Measurements from ENCODE around the gene ZNF443. TPM values are rescaled to one million over a fixed set of nuclear protein-coding genes. Genes with fewer than 3 reads are reported as not detected.
A peak's percentile ranks its signal among the peaks of the same experiment; 100 is the strongest.
"Not testable (repeated sequence)": the region's sequence is repeated elsewhere in the genome, so short reads cannot be mapped to it uniquely, and the experiment has no call there.

The ZNF443 gene
- total RNA-seq, 1 donor from 2014 or later: 7.3 TPM

DNA sequence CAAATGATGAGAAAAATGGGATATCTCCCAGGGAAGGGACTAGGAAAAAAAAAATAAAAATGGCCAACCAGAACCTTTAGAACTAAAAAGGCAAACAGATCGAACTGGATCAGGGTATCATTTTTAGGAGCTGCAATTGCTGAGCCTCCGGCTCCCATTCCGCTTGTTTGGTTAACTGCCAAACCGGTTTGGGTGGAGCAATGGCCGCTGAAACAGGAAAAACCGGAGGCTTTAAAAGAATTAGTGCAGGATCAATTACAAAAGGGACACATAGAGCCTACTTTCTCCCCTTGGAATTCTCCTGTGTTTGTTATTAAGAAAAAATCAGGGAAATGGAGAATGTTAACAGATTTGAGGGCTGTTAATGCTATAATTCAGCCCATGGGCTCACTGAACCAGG is 12.7 kb upstream of the ZNF443 start:
- Mint-ChIP-seq H3K4me1 (no peaks in the 10 kb centered on the region), H3K9me3 (peaks cover 66% of the 10 kb centered on the region), H3K36me3 (peaks cover 59% of the 10 kb centered on the region), H3K27me3 (ENCODE audit: low read depth) (no peaks in the 10 kb centered on the region), H3K27ac (no peak overlapping the region), H3K4me3 (no peak overlapping the region)
- TF ChIP-seq, protein P1, sequence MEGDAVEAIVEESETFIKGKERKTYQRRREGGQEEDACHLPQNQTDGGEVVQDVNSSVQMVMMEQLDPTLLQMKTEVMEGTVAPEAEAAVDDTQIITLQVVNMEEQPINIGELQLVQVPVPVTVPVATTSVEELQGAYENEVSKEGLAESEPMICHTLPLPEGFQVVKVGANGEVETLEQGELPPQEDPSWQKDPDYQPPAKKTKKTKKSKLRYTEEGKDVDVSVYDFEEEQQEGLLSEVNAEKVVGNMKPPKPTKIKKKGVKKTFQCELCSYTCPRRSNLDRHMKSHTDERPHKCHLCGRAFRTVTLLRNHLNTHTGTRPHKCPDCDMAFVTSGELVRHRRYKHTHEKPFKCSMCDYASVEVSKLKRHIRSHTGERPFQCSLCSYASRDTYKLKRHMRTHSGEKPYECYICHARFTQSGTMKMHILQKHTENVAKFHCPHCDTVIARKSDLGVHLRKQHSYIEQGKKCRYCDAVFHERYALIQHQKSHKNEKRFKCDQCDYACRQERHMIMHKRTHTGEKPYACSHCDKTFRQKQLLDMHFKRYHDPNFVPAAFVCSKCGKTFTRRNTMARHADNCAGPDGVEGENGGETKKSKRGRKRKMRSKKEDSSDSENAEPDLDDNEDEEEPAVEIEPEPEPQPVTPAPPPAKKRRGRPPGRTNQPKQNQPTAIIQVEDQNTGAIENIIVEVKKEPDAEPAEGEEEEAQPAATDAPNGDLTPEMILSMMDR (IDR thresholded peaks at IDR 0.05; ENCODE audit: unreplicated experiment): no peak
- no peak for DNase-seq (ENCODE audit: low spot score in 2 of 2, unreplicated experiment in 2 of 2)

DNA sequence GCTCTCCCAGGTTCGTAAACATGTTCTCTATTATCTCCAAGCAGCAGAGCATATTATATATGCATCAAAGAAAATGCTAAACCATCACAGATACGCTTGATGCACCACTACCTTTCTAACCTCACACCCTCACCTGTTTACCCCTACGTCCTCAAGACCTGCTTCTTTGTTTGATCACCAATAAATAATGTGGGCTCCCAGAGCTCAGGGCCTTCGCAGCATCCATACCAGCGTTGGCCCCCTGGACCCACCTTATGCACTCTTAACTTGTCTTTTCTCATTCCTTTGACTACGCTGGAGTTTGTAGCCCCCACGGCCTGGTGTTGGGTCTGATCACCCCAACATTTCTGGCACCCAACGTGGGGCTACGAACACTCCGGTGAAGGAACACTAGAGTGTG is 10.0 kb upstream of the ZNF443 start:
- TF ChIP-seq, protein P1 (IDR thresholded peaks at IDR 0.05; ENCODE audit: unreplicated experiment): no peak

DNA sequence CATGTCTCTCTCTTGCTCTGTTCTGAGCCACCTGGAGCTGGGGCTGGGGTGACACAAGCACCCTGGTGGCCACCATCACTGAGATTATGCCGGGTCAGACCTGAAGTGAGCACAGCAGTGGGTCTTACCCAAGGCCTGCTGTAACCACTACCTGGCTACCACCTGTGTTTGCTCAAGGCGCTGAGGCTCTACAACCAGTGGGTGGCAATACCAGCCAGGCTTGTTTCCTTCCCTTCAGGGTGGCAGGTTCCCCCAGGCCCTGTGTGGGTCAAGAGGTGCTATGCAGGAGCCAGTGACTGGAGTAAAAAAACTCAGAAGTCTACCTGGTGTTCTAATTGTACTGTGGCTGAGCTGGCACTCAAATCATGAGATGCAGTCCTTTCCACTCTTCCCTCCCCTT is 8.0 kb upstream of the ZNF443 start:
- Mint-ChIP-seq H3K9me3 (peaks cover 62% of the 10 kb centered on the region), H3K36me3 (peaks cover 40% of the 10 kb centered on the region), H3K27ac (no peak overlapping the region), H3K4me1 (no peaks in the 10 kb centered on the region), H3K27me3 (ENCODE audit: low read depth) (no peaks in the 10 kb centered on the region), H3K4me3 (no peak overlapping the region)
- DNase-seq (ENCODE audit: low spot score in 2 of 2, unreplicated experiment in 2 of 2): no peak
- TF ChIP-seq, protein P1 (IDR thresholded peaks at IDR 0.05; ENCODE audit: unreplicated experiment): no peak

More for the DNA sequence above, 10.0 kb upstream of the ZNF443 start:
- Mint-ChIP-seq H3K4me3 (no peak overlapping the region), H3K4me1 (no peaks in the 10 kb centered on the region), H3K9me3 (peaks cover 64% of the 10 kb centered on the region), H3K36me3 (peaks cover 41% of the 10 kb centered on the region), H3K27me3 (ENCODE audit: low read depth) (no peaks in the 10 kb centered on the region), H3K27ac (no peak overlapping the region)
- no peak for DNase-seq (ENCODE audit: low spot score in 2 of 2, unreplicated experiment in 2 of 2)

DNA sequence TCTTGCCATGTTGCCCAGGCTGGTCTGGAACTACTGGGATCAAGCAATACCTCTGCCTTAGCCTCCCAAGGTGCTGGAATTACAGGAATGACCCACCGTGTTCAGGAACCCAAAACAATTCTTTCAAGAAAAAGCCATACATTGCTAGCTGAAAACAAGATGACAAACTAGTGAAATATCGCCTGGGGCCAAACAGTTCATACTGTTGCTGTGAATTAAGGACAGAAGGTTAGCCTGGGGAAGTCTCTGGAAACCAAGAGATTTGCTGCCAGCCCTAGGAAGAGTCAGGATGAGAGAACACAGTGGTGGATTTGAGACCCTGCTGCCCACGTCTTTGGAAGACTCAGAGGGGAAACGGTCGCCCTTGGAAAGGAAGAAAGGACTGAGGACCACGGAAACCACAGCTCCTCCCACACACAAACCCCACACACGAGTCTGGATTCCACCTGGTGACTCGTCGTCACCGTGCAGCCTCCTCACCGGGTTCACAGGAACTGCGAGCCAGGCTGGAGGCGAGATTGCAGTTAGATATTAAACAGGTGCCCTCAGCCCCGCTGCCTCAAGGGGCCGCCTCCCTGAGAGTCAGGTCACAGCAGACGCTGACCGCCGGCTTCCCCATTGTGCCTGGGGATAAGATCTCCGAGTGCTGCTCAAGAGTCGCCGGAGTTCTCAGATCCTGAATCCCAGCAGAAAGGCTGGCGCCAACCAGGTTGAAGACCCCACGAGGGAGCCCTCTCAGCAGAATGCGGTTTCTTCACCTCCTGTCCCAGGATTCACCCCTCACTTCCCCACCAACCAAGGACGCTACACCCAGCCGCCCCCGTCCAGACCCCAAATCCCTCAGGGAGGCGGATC is 908 bp downstream of the ZNF443 start:
- Mint-ChIP-seq H3K9me3 (peaks cover 26% of the 10 kb centered on the region), H3K4me3 (peak overlapping the region; percentile 99), H3K36me3 (peaks cover 19% of the 10 kb centered on the region), H3K27ac (peak overlapping the region; percentile 96)
- H3K4me1 Mint-ChIP-seq; H3K27me3 Mint-ChIP-seq (ENCODE audit: low read depth): not testable (repeated sequence)
- peak in 1 of 2 experiments; percentile 21 for DNase-seq (ENCODE audit: low spot score in 2 of 2, unreplicated experiment in 2 of 2)

DNA sequence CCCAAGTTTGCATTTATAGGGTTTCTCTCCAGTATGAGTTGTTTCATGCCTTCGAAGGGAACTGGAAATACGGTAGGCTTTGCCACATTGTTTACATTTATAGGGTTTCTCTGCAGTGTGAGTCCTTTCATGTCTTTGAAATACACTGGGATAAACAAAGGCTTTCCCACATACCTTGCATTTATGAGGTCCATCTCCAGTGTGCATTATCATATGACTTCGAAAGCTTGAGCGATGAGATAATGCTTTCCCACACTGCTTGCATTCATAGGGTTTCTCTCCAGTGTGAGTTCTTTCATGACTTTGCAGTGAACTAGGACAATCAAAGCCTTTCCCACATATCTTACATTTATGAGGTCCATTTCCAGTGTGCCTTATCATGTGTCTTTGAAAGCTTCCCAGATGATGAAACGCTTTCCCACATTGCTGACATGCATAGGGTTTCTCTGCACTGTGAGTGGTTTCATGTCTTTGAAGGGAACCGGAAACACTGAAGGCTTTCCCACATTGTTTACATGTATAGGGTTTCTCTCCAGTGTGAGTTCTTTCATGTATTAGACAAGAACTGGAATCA is 10.0 kb downstream of the ZNF443 start:
- not testable (repeated sequence) for H3K27me3 Mint-ChIP-seq (ENCODE audit: low read depth); H3K4me1 Mint-ChIP-seq; H3K27ac Mint-ChIP-seq; DNase-seq (ENCODE audit: low spot score in 2 of 2, unreplicated experiment in 2 of 2); H3K4me3 Mint-ChIP-seq
- H3K36me3 Mint-ChIP-seq: peaks cover 74% of the 10 kb centered on the region
- peaks cover 55% of the 10 kb centered on the region for H3K9me3 Mint-ChIP-seq

DNA sequence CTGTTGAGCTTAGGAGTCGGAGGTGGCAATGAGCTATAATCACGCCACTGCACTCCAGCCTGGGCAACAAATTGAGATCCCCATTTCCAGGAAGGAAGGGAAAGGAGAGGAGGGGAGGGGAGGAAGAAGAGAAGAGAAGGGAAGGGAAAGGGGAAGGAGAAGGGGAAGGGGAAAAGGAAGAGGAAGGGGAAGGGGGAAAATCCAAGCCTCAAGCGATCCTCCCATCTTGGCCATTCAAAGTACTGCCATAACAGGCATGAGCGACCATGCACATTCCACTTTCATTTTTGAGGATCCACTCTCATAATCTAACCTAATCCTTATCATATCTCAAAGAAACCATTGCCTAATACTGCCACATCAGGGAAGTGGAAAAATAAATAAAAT is 14.9 kb downstream of the ZNF443 start:
- DNase-seq (ENCODE audit: low spot score in 2 of 2, unreplicated experiment in 2 of 2): no peak
- H3K27ac Mint-ChIP-seq: no peak overlapping the region
- peaks cover 47% of the 10 kb centered on the region for H3K9me3 Mint-ChIP-seq
- H3K36me3 Mint-ChIP-seq: peaks cover 79% of the 10 kb centered on the region
- no peaks in the 10 kb centered on the region for H3K4me1 Mint-ChIP-seq
- TF ChIP-seq, protein P1 (IDR thresholded peaks at IDR 0.05; ENCODE audit: unreplicated experiment): no peak
- H3K27me3 Mint-ChIP-seq (ENCODE audit: low read depth): no peaks in the 10 kb centered on the region
- no peak overlapping the region for H3K4me3 Mint-ChIP-seq
